SK-N-MC (cell line): Measurements from ENCODE around the gene NUP88.

Experiments used
- EZH2 ChIP-seq: fragments of 200-600 bp; sonication (generic); IDR thresholded peaks from one replicate; pipeline ENCODE4 v1.6.1; 2017; ENCODE audit warnings: antibody characterized with exemption
- FOXP2 ChIP-seq: optimal IDR thresholded peaks from 2 replicates; pipeline ENCODE3; 2011; ENCODE audit warnings: mild to moderate bottlenecking, moderate library complexity; ENCODE audit not compliant: insufficient read depth; ENCODE audit errors: extremely low read length, control extremely low read depth
- POLR2AphosphoS5 ChIP-seq: IDR thresholded peaks from 2 replicates; pipeline ENCODE4 v1.6.1; 2012; ENCODE audit warnings: mild to moderate bottlenecking, low read depth, low read length, borderline replicate concordance

GRCh38 chr17:5418858-5419355 is 555 bp downstream of the NUP88 start:
- no peak for TF ChIP-seq EZH2
- TF ChIP-seq POLR2AphosphoS5: no peak
- TF ChIP-seq FOXP2: no peak
